ENCODE results near the gene OXER1.

DNA sequence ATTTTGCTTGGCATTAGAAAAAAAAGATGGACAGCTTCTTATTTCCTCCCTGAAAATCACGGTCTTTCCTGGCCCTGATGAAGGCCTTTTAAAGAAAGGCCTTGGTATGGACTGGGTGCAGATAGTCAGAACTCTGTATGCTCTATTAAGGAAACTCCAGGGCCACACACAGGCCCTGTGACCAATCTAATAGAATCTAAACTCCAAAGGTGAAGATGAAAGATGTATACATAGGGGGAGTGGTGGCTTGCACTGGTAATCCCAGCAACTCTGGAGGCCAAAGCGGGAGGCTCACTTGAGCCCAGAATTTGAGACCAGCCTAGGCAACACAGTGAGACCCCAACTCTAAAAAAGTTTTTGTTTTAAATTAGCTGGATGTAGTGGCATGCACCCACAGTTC is 37.3 kb downstream of the OXER1 start:
- TF ChIP-seq, protein P1, sequence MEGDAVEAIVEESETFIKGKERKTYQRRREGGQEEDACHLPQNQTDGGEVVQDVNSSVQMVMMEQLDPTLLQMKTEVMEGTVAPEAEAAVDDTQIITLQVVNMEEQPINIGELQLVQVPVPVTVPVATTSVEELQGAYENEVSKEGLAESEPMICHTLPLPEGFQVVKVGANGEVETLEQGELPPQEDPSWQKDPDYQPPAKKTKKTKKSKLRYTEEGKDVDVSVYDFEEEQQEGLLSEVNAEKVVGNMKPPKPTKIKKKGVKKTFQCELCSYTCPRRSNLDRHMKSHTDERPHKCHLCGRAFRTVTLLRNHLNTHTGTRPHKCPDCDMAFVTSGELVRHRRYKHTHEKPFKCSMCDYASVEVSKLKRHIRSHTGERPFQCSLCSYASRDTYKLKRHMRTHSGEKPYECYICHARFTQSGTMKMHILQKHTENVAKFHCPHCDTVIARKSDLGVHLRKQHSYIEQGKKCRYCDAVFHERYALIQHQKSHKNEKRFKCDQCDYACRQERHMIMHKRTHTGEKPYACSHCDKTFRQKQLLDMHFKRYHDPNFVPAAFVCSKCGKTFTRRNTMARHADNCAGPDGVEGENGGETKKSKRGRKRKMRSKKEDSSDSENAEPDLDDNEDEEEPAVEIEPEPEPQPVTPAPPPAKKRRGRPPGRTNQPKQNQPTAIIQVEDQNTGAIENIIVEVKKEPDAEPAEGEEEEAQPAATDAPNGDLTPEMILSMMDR (IDR thresholded peaks at IDR 0.05; ENCODE audit: low read depth, low read length, poor library complexity, severe bottlenecking): no peak
- no peak for TF ChIP-seq EZH2phosphoT487 (IDR thresholded peaks at IDR 0.05; ENCODE audit: borderline replicate concordance, low read length)
